Astrocyte (in vitro differentiated cells and primary cell): ENCODE results near the gene KRT5. TPM values are rescaled to one million over a fixed set of nuclear protein-coding genes. Genes with fewer than 3 reads are reported as not detected.

ENCODE experiments used
- DNase-seq: peaks from one replicate; pipeline ENCODE4 v3.0.0-alpha.2; 2010; ENCODE audit warnings: low read depth
- FAIRE-seq: peaks from 2 replicates; lab custom pipeline; 2011; peaks lifted over from hg19 to GRCh38; lab: Jason Lieb, UNC
- H2AFZ ChIP-seq: 2 replicates; pipeline ENCODE4 v1.6.0; 2012; ENCODE audit warnings: low read depth, low read length, inconsistent platforms
- H3K27ac ChIP-seq: 2 replicates; pipeline ENCODE4 v1.5.1; 2011; ENCODE audit warnings: low read depth, low read length, inconsistent platforms
- H3K27me3 ChIP-seq: 2 replicates; pipeline ENCODE4 v1.6.0; 2011; ENCODE audit warnings: low read length, inconsistent platforms; ENCODE audit not compliant: insufficient read depth
- H3K36me3 ChIP-seq: 2 replicates; pipeline ENCODE4 v1.5.1; 2011; ENCODE audit warnings: low read length, inconsistent platforms; ENCODE audit not compliant: insufficient read depth
- H3K4me1 ChIP-seq: 2 replicates; pipeline ENCODE4 v1.5.1; 2011; ENCODE audit warnings: low read length, inconsistent platforms; ENCODE audit not compliant: insufficient read depth
- H3K4me2 ChIP-seq: 2 replicates; pipeline ENCODE4 v1.6.0; 2012; ENCODE audit warnings: low read length, inconsistent platforms
- H3K4me3 ChIP-seq: 2 replicates; pipeline ENCODE4 v1.5.1; 2011; ENCODE audit warnings: low read depth, mild to moderate bottlenecking, low read length, inconsistent platforms; ENCODE audit not compliant: insufficient read depth
- H3K79me2 ChIP-seq: 2 replicates; pipeline ENCODE4 v1.6.0; 2012; ENCODE audit warnings: mild to moderate bottlenecking, low read length, inconsistent platforms; ENCODE audit not compliant: insufficient read depth
- H3K9ac ChIP-seq: 2 replicates; pipeline ENCODE4 v1.6.0; 2012; ENCODE audit warnings: mild to moderate bottlenecking, low read length, inconsistent platforms
- H3K9me3 ChIP-seq: 2 replicates; pipeline ENCODE4 v1.5.1; 2012; ENCODE audit warnings: low read depth, mild to moderate bottlenecking, low read length, inconsistent platforms; ENCODE audit not compliant: insufficient read depth
- H4K20me1 ChIP-seq: 2 replicates; pipeline ENCODE4 v1.6.0; 2012; ENCODE audit warnings: low read length, inconsistent platforms; ENCODE audit not compliant: insufficient read depth
- H3K27ac Mint-ChIP-seq: one replicate; pipeline ENCODE4 v1.8.0; 2021; ENCODE audit warnings: mild to moderate bottlenecking, mixed read lengths; ENCODE audit not compliant: unreplicated experiment
- H3K27me3 Mint-ChIP-seq: one replicate; pipeline ENCODE4 v1.8.0; 2021; ENCODE audit warnings: low read depth, mixed read lengths; ENCODE audit not compliant: unreplicated experiment
- H3K36me3 Mint-ChIP-seq: one replicate; pipeline ENCODE4 v1.8.0; 2021; ENCODE audit warnings: low read depth, mixed read lengths; ENCODE audit not compliant: unreplicated experiment
- H3K4me1 Mint-ChIP-seq: one replicate; pipeline ENCODE4 v1.8.0; 2021; ENCODE audit warnings: low read depth, mixed read lengths; ENCODE audit not compliant: unreplicated experiment
- H3K4me3 Mint-ChIP-seq: one replicate; pipeline ENCODE4 v1.8.0; 2021; ENCODE audit warnings: mild to moderate bottlenecking, moderate library complexity, mixed read lengths; ENCODE audit not compliant: unreplicated experiment
- H3K9me3 Mint-ChIP-seq: one replicate; pipeline ENCODE4 v1.8.0; 2021; ENCODE audit warnings: mild to moderate bottlenecking, mixed read lengths; ENCODE audit not compliant: unreplicated experiment
- CTCF ChIP-seq: IDR thresholded peaks from 2 replicates; pipeline ENCODE4 v1.5.1; 2011; ENCODE audit warnings: low read depth, mild to moderate bottlenecking, inconsistent platforms, low read length, moderate library complexity; ENCODE audit not compliant: insufficient read depth
- EZH2 ChIP-seq: IDR thresholded peaks from 2 replicates; pipeline ENCODE4 v1.6.1; 2012; ENCODE audit warnings: mild to moderate bottlenecking, low read length, inconsistent platforms; ENCODE audit not compliant: insufficient read depth
- total RNA-seq: library from RNA; stranded (reverse); gene quantifications from 2 replicates; pipeline ENCODE4 v1.2.1, GENCODE V29; 2021

Gene KRT5
- total RNA-seq, 1 donor from 2014 or later: 0.25 TPM

- Mint-ChIP-seq H3K36me3 (no peaks in the 10 kb centered on the region), H3K4me1 (peaks cover 14% of the 10 kb centered on the region), H3K27ac (no peak overlapping the region), H3K27me3 (peaks cover 14% of the 10 kb centered on the region), H3K4me3 (no peak overlapping the region), H3K9me3 (peaks cover 3% of the 10 kb centered on the region)
- Histone ChIP-seq H3K79me2 (no peaks in the 10 kb centered on the region), H2AFZ (no peak overlapping the region), H3K4me1 (no peaks in the 10 kb centered on the region), H3K27ac (no peak overlapping the region), H3K9ac (no peak overlapping the region), H3K4me2 (no peak overlapping the region), H3K4me3 (no peak overlapping the region), H3K27me3 (no peaks in the 10 kb centered on the region), H4K20me1 (no peaks in the 10 kb centered on the region), H3K36me3 (no peaks in the 10 kb centered on the region), H3K9me3 (no peaks in the 10 kb centered on the region)
- TF ChIP-seq CTCF (no peak), EZH2 (no peak)
- FAIRE-seq (no peak), DNase-seq (no peak)
Observed at GRCh38 chr12:52537101-52537500, 16.9 kb upstream of the KRT5 start.

DNA sequence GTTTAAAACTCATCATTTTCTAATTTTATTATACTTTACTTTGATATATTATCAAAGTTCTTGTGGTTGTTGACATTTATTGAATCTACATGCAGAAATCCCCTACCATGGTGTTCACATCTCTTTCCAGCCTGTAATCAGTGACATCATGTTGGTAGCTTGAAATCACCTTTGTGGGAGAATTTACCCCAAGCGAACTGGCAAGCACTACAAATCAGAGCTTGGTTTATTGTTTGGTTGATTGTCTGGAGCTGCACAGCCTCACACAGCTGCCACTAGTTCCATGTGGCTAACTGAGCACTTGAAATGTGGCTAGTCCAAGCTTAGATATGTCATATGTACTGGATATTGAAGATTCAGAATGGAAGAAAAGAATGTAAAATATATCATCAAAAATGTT, 15.4 kb upstream of the KRT5 start:
- no peaks in the 10 kb centered on the region for H3K36me3 Mint-ChIP-seq
- H3K9ac ChIP-seq: no peak overlapping the region
- no peaks in the 10 kb centered on the region for H3K27me3 ChIP-seq
- DNase-seq (no peak), FAIRE-seq (no peak)
- H3K27ac ChIP-seq: no peak overlapping the region
- H3K27ac Mint-ChIP-seq: no peak overlapping the region
- no peaks in the 10 kb centered on the region for H3K4me1 ChIP-seq
- no peaks in the 10 kb centered on the region for H3K79me2 ChIP-seq
- no peak overlapping the region for H3K4me3 Mint-ChIP-seq
- no peak overlapping the region for H2AFZ ChIP-seq
- H3K4me2 ChIP-seq: no peak overlapping the region
- TF ChIP-seq EZH2: no peak
- no peak for TF ChIP-seq CTCF
- H3K4me3 ChIP-seq: no peak overlapping the region
- peaks cover 5% of the 10 kb centered on the region for H3K9me3 Mint-ChIP-seq
- H3K36me3 ChIP-seq: no peaks in the 10 kb centered on the region
- H3K27me3 Mint-ChIP-seq: peaks cover 24% of the 10 kb centered on the region
- no peaks in the 10 kb centered on the region for H3K9me3 ChIP-seq
- no peaks in the 10 kb centered on the region for H4K20me1 ChIP-seq
- H3K4me1 Mint-ChIP-seq: peaks cover 14% of the 10 kb centered on the region

- Histone ChIP-seq H3K27me3 (no peaks in the 10 kb centered on the region), H3K9me3 (no peaks in the 10 kb centered on the region), H3K4me1 (no peaks in the 10 kb centered on the region), H3K9ac (no peak overlapping the region), H4K20me1 (no peaks in the 10 kb centered on the region), H3K4me2 (no peak overlapping the region), H3K4me3 (no peak overlapping the region), H3K36me3 (no peaks in the 10 kb centered on the region), H2AFZ (no peak overlapping the region), H3K79me2 (no peaks in the 10 kb centered on the region), H3K27ac (no peak overlapping the region)
- DNase-seq (no peak), FAIRE-seq (no peak)
- TF ChIP-seq EZH2 (no peak), CTCF (no peak)
- Mint-ChIP-seq H3K27ac (no peak overlapping the region), H3K36me3 (peaks cover 3% of the 10 kb centered on the region), H3K4me1 (peaks cover 13% of the 10 kb centered on the region), H3K4me3 (no peak overlapping the region), H3K9me3 (peaks cover 7% of the 10 kb centered on the region), H3K27me3 (peaks cover 33% of the 10 kb centered on the region)
Observed at GRCh38 chr12:52534482-52534881, 14.3 kb upstream of the KRT5 start.
